Measurements from ENCODE around the gene PLAAT4.

- no peak for TF ChIP-seq LEF1 (IDR thresholded peaks at IDR 0.05; ENCODE audit: borderline replicate concordance)
- no peak for TF ChIP-seq CTBP1 (IDR thresholded peaks at IDR 0.05; ENCODE audit: borderline replicate concordance)
- no peak for TF ChIP-seq SP1 (IDR thresholded peaks at IDR 0.05)
- no peak for TF ChIP-seq FOXM1 (IDR thresholded peaks at IDR 0.05; ENCODE audit: borderline replicate concordance)
- TF ChIP-seq TARDBP (IDR thresholded peaks at IDR 0.05) = no peak
- TF ChIP-seq ZNF384 (IDR thresholded peaks at IDR 0.05) = no peak
- TF ChIP-seq BHLHE40 (IDR thresholded peaks at IDR 0.05; ENCODE audit: borderline replicate concordance) = no peak
- no peak for TF ChIP-seq HDGF (IDR thresholded peaks at IDR 0.05; ENCODE audit: borderline replicate concordance)
- TF ChIP-seq, protein P1, sequence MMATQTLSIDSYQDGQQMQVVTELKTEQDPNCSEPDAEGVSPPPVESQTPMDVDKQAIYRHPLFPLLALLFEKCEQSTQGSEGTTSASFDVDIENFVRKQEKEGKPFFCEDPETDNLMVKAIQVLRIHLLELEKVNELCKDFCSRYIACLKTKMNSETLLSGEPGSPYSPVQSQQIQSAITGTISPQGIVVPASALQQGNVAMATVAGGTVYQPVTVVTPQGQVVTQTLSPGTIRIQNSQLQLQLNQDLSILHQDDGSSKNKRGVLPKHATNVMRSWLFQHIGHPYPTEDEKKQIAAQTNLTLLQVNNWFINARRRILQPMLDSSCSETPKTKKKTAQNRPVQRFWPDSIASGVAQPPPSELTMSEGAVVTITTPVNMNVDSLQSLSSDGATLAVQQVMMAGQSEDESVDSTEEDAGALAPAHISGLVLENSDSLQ (IDR thresholded peaks at IDR 0.05) = no peak
- TF ChIP-seq FOXK2 (IDR thresholded peaks at IDR 0.05) = no peak
- TF ChIP-seq SUZ12 (IDR thresholded peaks at IDR 0.05) = no peak
- no peak for TF ChIP-seq ELF4 (IDR thresholded peaks at IDR 0.05)
Observed at GRCh38 chr11:63492441-63492840, 44.2 kb upstream of the PLAAT4 start.
